Lower leg skin (tissue), 4 donors: ENCODE results near the gene ITPKB. TPM values are rescaled to one million over a fixed set of nuclear protein-coding genes. Genes with fewer than 3 reads are reported as not detected.

Experiments
- DNase-seq, 2 donors: peaks; one replicate each; pipeline ENCODE4 v3.0.0-alpha.2; 2019; ENCODE audit warnings: low spot score in 2 of 2
- H3K4me3 ChIP-seq: fragments of 200-600 bp; sonication (generic); 2 replicates; pipeline ENCODE4 v1.5.1; 2017; ENCODE audit warnings: mild to moderate bottlenecking, low read depth; ENCODE audit not compliant: poor library complexity, severe bottlenecking
- POLR2A ChIP-seq, 2 donors: fragments of 450-650 bp; IDR thresholded peaks; one replicate each; pipeline ENCODE4 v1.6.1; 2016 to 2017; ENCODE audit warnings: antibody characterized with exemption in 2 of 2, mild to moderate bottlenecking in 1 of 2, moderate library complexity in 1 of 2
- WGBS, 2 donors: methylation state at CpG; one replicate each; pipeline ENCODE4 v1.1.5; 2018; 5-methylcytosine and 5-hydroxymethylcytosine counted together
- intact Hi-C: fragments of 100-400 bp; cut with DNase I; formaldehyde crosslinking; loops from one replicate; pipeline ENCODE4 v1.15.0; 2023; ENCODE audit warnings: low total_unique reads
- total RNA-seq, 4 donors: library from RNA; depleted of rRNA; stranded (reverse); fragments of >200 nt; gene quantifications; one replicate each; pipeline ENCODE4 v1.1.0, GENCODE V29; 2016
- TF ChIP-seq, protein P1 (sequence below), 3 donors: fragments of 450-650 bp; IDR thresholded peaks; one replicate each; pipeline ENCODE4 v1.5.1; 2016; ENCODE audit warnings: antibody characterized with exemption in 3 of 3, mild to moderate bottlenecking in 3 of 3, moderate library complexity in 2 of 3

Gene ITPKB
- total RNA-seq, 4 donors from 2014 or later = 39.3 to 57.2 (median 44.1) TPM

DNA sequence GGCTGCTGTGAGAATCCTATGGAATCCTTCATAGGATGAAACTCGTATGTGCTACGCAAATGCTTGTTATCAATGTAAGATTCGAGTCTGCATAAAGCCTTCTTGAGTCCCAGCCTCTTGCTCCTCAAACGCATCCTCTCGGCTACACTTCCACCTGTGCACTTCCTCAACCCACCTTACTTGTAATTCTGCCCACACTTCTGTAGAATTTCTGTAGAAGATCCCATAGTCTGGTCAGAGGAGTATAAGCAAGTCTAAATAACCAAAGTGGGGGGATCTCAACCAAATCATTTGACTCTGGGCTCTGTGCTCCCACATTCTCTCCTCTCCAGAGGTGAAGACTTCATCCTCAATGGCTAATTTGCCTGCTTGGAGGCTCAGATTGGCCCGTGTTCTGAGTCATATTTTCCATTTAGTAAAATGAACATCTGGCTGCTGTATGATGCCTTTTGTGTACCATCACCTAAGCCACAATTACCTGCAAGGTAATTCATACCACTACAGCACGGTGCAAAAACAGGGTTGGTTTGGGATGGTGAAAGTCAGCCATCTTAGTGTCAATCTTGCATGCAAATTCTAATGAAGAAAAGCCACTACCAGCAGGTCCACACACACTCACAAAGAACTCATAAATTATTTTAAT, 63.2 kb downstream of the ITPKB start:
- H3K4me3 ChIP-seq = no peak overlapping the region
- 70 to 72% methylated on average over 7 of the region's 7 CpGs for WGBS, 2 donors
- DNase-seq = no peak
- TF ChIP-seq POLR2A (IDR thresholded peaks at IDR 0.05) = no peak
- TF ChIP-seq, protein P1, sequence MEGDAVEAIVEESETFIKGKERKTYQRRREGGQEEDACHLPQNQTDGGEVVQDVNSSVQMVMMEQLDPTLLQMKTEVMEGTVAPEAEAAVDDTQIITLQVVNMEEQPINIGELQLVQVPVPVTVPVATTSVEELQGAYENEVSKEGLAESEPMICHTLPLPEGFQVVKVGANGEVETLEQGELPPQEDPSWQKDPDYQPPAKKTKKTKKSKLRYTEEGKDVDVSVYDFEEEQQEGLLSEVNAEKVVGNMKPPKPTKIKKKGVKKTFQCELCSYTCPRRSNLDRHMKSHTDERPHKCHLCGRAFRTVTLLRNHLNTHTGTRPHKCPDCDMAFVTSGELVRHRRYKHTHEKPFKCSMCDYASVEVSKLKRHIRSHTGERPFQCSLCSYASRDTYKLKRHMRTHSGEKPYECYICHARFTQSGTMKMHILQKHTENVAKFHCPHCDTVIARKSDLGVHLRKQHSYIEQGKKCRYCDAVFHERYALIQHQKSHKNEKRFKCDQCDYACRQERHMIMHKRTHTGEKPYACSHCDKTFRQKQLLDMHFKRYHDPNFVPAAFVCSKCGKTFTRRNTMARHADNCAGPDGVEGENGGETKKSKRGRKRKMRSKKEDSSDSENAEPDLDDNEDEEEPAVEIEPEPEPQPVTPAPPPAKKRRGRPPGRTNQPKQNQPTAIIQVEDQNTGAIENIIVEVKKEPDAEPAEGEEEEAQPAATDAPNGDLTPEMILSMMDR (IDR thresholded peaks at IDR 0.05) = no peak
- intact Hi-C loops = no loop called here

- no peak for DNase-seq
- WGBS, 2 donors = 54 to 63% methylated on average over 17 of the region's 17 CpGs
Observed at GRCh38 chr1:226674892-226675714, 64.0 kb downstream of the ITPKB start.

GRCh38 chr1:226672339-226672762, 66.7 kb downstream of the ITPKB start:
- no peak overlapping the region for H3K4me3 ChIP-seq
- intact Hi-C loops = no loop called here
- 41 to 52% methylated on average over 4 of the region's 4 CpGs for WGBS, 2 donors
- DNase-seq = no peak
- TF ChIP-seq, protein P1 (IDR thresholded peaks at IDR 0.05) = no peak
- TF ChIP-seq POLR2A (IDR thresholded peaks at IDR 0.05) = no peak

More at GRCh38 chr1:226674892-226675714, 64.0 kb downstream of the ITPKB start:
- TF ChIP-seq, protein P1 (IDR thresholded peaks at IDR 0.05) = no peak
- TF ChIP-seq POLR2A (IDR thresholded peaks at IDR 0.05) = no peak
- H3K4me3 ChIP-seq = no peak overlapping the region
- intact Hi-C loops = no loop called here

GRCh38 chr1:226671277-226671676, 67.8 kb downstream of the ITPKB start:
- no peak for TF ChIP-seq POLR2A (IDR thresholded peaks at IDR 0.05)
- TF ChIP-seq, protein P1 (IDR thresholded peaks at IDR 0.05) = no peak
- no peak for DNase-seq
- H3K4me3 ChIP-seq = no peak overlapping the region
- intact Hi-C loops = no loop called here
- 88 to 89% methylated on average over 5 of the region's 5 CpGs for WGBS, 2 donors

- no peak for DNase-seq
- WGBS, 2 donors = 67 to 76% methylated on average over 7 of the region's 7 CpGs
Observed at GRCh38 chr1:226670073-226670472, 69.0 kb downstream of the ITPKB start.

DNA sequence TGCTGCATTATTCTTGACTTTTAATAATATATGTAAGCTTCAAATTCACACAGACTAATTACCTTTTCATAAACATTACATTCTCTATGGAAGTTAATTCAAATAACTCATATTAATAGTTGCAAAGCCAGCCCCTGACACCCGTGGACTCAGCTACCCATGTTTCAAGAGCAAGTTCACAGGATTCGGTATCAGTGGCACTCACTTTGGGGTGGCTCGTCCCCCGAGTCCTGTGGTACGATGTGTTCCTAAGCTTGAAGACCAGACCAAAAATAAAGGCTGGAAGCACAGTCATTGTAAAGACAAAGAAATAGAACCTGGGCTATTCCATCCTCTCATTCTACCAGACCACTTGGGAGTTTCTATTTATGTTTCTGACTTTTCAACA, 70.9 kb downstream of the ITPKB start:
- DNase-seq = no peak
- no peak overlapping the region for H3K4me3 ChIP-seq
- intact Hi-C loops = no loop called here
- TF ChIP-seq, protein P1 (IDR thresholded peaks at IDR 0.05) = no peak
- TF ChIP-seq POLR2A (IDR thresholded peaks at IDR 0.05) = no peak
- WGBS, 2 donors = 76 to 86% methylated on average over 5 of the region's 5 CpGs

More at GRCh38 chr1:226670073-226670472, 69.0 kb downstream of the ITPKB start:
- no peak overlapping the region for H3K4me3 ChIP-seq
- intact Hi-C loops = no loop called here
- TF ChIP-seq POLR2A (IDR thresholded peaks at IDR 0.05) = no peak
